Hepatocyte (in vitro differentiated cells): ENCODE measurements around the gene NOX4. TPM values are rescaled to one million over a fixed set of nuclear protein-coding genes. Genes with fewer than 3 reads are reported as not detected.

ENCODE experiments used
- DNase-seq: peaks from one replicate; pipeline ENCODE4 v3.0.0-alpha.2; 2016; ENCODE audit warnings: low spot score
- H2AFZ ChIP-seq: fragments of 200-600 bp; sonication (generic); 2 replicates; pipeline ENCODE4 v1.6.0; 2016; ENCODE audit warnings: antibody characterized with exemption, mild to moderate bottlenecking
- H3K27ac ChIP-seq: fragments of 200-600 bp; sonication (generic); 2 replicates; pipeline ENCODE4 v1.5.1; 2016; ENCODE audit warnings: mild to moderate bottlenecking
- H3K27me3 ChIP-seq: fragments of 200-600 bp; sonication (generic); 2 replicates; pipeline ENCODE4 v1.6.1; 2016
- H3K36me3 ChIP-seq: fragments of 200-600 bp; sonication (generic); replicated peaks from 2 replicates; pipeline ENCODE4 v1.5.1; 2016; ENCODE audit warnings: low read depth; ENCODE audit not compliant: insufficient read depth
- H3K4me1 ChIP-seq: fragments of 200-600 bp; sonication (generic); 2 replicates; pipeline ENCODE4 v1.5.1; 2016; ENCODE audit warnings: mild to moderate bottlenecking, moderate library complexity; ENCODE audit not compliant: insufficient read depth
- H3K4me2 ChIP-seq: fragments of 200-600 bp; sonication (generic); 2 replicates; pipeline ENCODE4 v1.6.0; 2016
- H3K4me3 ChIP-seq: fragments of 200-600 bp; sonication (generic); 2 replicates; pipeline ENCODE4 v1.5.1; 2016; ENCODE audit warnings: mild to moderate bottlenecking
- H3K79me2 ChIP-seq: fragments of 200-600 bp; sonication (generic); 2 replicates; pipeline ENCODE4 v1.6.0; 2017; ENCODE audit warnings: mild to moderate bottlenecking
- H3K9me2 ChIP-seq: fragments of 200-600 bp; sonication (generic); replicated peaks from 2 replicates; pipeline ENCODE4 v1.6.0; 2017; ENCODE audit warnings: mild to moderate bottlenecking; ENCODE audit not compliant: insufficient read depth
- H3K9me3 ChIP-seq: fragments of 200-600 bp; sonication (generic); 2 replicates; pipeline ENCODE4 v1.5.1; 2016; ENCODE audit warnings: low read depth, mild to moderate bottlenecking
- H4K20me1 ChIP-seq: fragments of 200-600 bp; sonication (generic); 2 replicates; pipeline ENCODE4 v1.6.0; 2016; ENCODE audit warnings: mild to moderate bottlenecking; ENCODE audit not compliant: insufficient read depth, poor library complexity, severe bottlenecking
- EZH2 ChIP-seq: fragments of 200-600 bp; sonication (generic); IDR thresholded peaks from 2 replicates; pipeline ENCODE4 v1.6.1; 2016; ENCODE audit warnings: antibody characterized with exemption, mild to moderate bottlenecking, borderline replicate concordance
- EZH2phosphoT487 ChIP-seq: fragments of 200-600 bp; sonication (generic); IDR thresholded peaks from one replicate; pipeline ENCODE4 v1.6.1; 2018; ENCODE audit warnings: antibody characterized with exemption, mild to moderate bottlenecking, low read depth, moderate library complexity; ENCODE audit not compliant: unreplicated experiment, severe bottlenecking
- WGBS: methylation state at CpG from one replicate; pipeline ENCODE4 v1.1.6; 2016; ENCODE audit warnings: low lambda C conversion rate; ENCODE audit errors: missing lambda C conversion rate; 5-methylcytosine and 5-hydroxymethylcytosine counted together
- polyA plus RNA-seq: library from polyadenylated mRNA; unstranded; fragments of >200 nt; fragmentation: Nextera tagmentation; extraction: Ambion mirVana; gene quantifications from 2 replicates; pipeline ENCODE4 v1.2.1, GENCODE V29; 2016
- total RNA-seq: library from RNA; depleted of rRNA; stranded (reverse); fragments of >200 nt; gene quantifications from 2 replicates; pipeline ENCODE4 v1.2.3, GENCODE V29; 2014
- TF ChIP-seq, protein P1 (sequence below): fragments of 200-600 bp; sonication (generic); IDR thresholded peaks from 2 replicates; pipeline ENCODE4 v1.5.1; 2016; ENCODE audit warnings: antibody characterized with exemption, mild to moderate bottlenecking; ENCODE audit not compliant: poor library complexity

NOX4 gene
- total and polyA plus RNA-seq, 2 experiments from 2014 or later, result 9.4 to 20.7 TPM

- WGBS, result 83% methylated on average over 1 of the region's 1 CpG
- Histone ChIP-seq H3K4me2 (no peak overlapping the region), H3K36me3 (no peaks in the 10 kb centered on the region), H3K9me2 (no peaks in the 10 kb centered on the region), H2AFZ (no peak overlapping the region), H3K27ac (no peak overlapping the region), H3K79me2 (no peaks in the 10 kb centered on the region), H3K4me1 (no peaks in the 10 kb centered on the region), H3K4me3 (no peak overlapping the region), H4K20me1 (no peaks in the 10 kb centered on the region), H3K9me3 (no peaks in the 10 kb centered on the region), H3K27me3 (no peaks in the 10 kb centered on the region)
- DNase-seq, result no peak
- TF ChIP-seq EZH2 (no peak), EZH2phosphoT487 (no peak)
- TF ChIP-seq, protein P1, sequence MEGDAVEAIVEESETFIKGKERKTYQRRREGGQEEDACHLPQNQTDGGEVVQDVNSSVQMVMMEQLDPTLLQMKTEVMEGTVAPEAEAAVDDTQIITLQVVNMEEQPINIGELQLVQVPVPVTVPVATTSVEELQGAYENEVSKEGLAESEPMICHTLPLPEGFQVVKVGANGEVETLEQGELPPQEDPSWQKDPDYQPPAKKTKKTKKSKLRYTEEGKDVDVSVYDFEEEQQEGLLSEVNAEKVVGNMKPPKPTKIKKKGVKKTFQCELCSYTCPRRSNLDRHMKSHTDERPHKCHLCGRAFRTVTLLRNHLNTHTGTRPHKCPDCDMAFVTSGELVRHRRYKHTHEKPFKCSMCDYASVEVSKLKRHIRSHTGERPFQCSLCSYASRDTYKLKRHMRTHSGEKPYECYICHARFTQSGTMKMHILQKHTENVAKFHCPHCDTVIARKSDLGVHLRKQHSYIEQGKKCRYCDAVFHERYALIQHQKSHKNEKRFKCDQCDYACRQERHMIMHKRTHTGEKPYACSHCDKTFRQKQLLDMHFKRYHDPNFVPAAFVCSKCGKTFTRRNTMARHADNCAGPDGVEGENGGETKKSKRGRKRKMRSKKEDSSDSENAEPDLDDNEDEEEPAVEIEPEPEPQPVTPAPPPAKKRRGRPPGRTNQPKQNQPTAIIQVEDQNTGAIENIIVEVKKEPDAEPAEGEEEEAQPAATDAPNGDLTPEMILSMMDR, result no peak
Measured at GRCh38 chr11:89279176-89279575, 212.0 kb downstream of the NOX4 start.

- no peak overlapping the region for H3K27ac ChIP-seq
- H3K36me3 ChIP-seq, result no peaks in the 10 kb centered on the region
- DNase-seq, result no peak
- TF ChIP-seq EZH2phosphoT487, result no peak
- TF ChIP-seq EZH2, result no peak
- TF ChIP-seq, protein P1, result no peak
- H3K4me3 ChIP-seq, result no peak overlapping the region
- H3K27me3 ChIP-seq, result no peaks in the 10 kb centered on the region
- 87% methylated on average over 1 of the region's 1 CpG for WGBS
- H2AFZ ChIP-seq, result no peak overlapping the region
- no peaks in the 10 kb centered on the region for H4K20me1 ChIP-seq
- no peaks in the 10 kb centered on the region for H3K4me1 ChIP-seq
- H3K4me2 ChIP-seq, result no peak overlapping the region
- H3K9me3 ChIP-seq, result no peaks in the 10 kb centered on the region
- no peaks in the 10 kb centered on the region for H3K79me2 ChIP-seq
- no peaks in the 10 kb centered on the region for H3K9me2 ChIP-seq
Measured at GRCh38 chr11:89275966-89276365, 215.2 kb downstream of the NOX4 start.

Other genes with a start within 250 kb of the NOX4 start
- gene TRIM77, start 218.9 kb upstream of the NOX4 start, total RNA-seq, result not detected in 2 replicates
- not detected in 2 replicates for gene TRIM77, start 218.9 kb upstream of the NOX4 start, polyA plus RNA-seq